Peyer's patch (tissue), 4 donors: Measurements from ENCODE around the gene DNAJC21.

Experiments
- CTCF ChIP-seq, 6 experiments: fragments of 450-650 bp in 4 of 6; fragments of 200-600 bp in 2 of 6; sonication (generic) in 1 of 6; IDR thresholded peaks; one replicate each; pipeline ENCODE4 v1.5.1; 2017 to 2019; ENCODE audit warnings: antibody characterized with exemption in 6 of 6, mild to moderate bottlenecking in 3 of 6, moderate library complexity in 1 of 6
- POLR2A ChIP-seq, 2 donors: fragments of 450-650 bp; IDR thresholded peaks; one replicate each; pipeline ENCODE4 v1.5.1; 2017; ENCODE audit warnings: antibody characterized with exemption in 2 of 2, mild to moderate bottlenecking in 2 of 2, moderate library complexity in 2 of 2

- TF ChIP-seq CTCF (IDR thresholded peaks at IDR 0.05): peak; percentile 48 to 79 (median 58)
- TF ChIP-seq POLR2A (IDR thresholded peaks at IDR 0.05): no peak
Observed at GRCh38 chr5:35003018-35003957, 73.9 kb downstream of the DNAJC21 start.
